Naive B cell (primary cell): ENCODE data around the gene RNF123. TPM values are rescaled to one million over a fixed set of nuclear protein-coding genes. Genes with fewer than 3 reads are reported as not detected.
"Not testable (repeated sequence)": the region's sequence is repeated elsewhere in the genome, so short reads cannot be mapped to it uniquely, and the experiment has no call there.

Experiments used
- ATAC-seq, 2 donors: fragments of 150-1000 bp; cut with Tn5 transposase; 2 replicates each; pipeline ENCODE4 v1.10.0; 2021; ENCODE audit warnings: low read depth in 2 of 2, mild to moderate bottlenecking in 2 of 2, moderate library complexity in 2 of 2
- DNase-seq: peaks from one replicate; pipeline ENCODE4 v3.0.0; 2022
- H3K27ac Mint-ChIP-seq, 6 donors: one replicate each; pipeline ENCODE4 v1.8.0; 2020 to 2022; ENCODE audit warnings: mild to moderate bottlenecking in 6 of 6, mixed read lengths in 6 of 6, moderate library complexity in 5 of 6, inconsistent platforms in 2 of 6
- H3K27me3 Mint-ChIP-seq, 3 donors: one replicate each; pipeline ENCODE4 v1.8.0; 2021 to 2022; ENCODE audit warnings: mixed read lengths in 3 of 3, mild to moderate bottlenecking in 1 of 3
- H3K36me3 Mint-ChIP-seq, 2 donors: one replicate each; pipeline ENCODE4 v1.8.0; 2020 to 2022; ENCODE audit warnings: mixed read lengths in 2 of 2, inconsistent platforms in 1 of 2, mild to moderate bottlenecking in 1 of 2
- H3K4me1 Mint-ChIP-seq, 3 donors: one replicate each; pipeline ENCODE4 v1.8.0; 2020 to 2022; ENCODE audit warnings: mixed read lengths in 3 of 3, inconsistent platforms in 1 of 3, mild to moderate bottlenecking in 1 of 3, moderate library complexity in 1 of 3
- H3K4me3 Mint-ChIP-seq, 8 donors: one replicate each; pipeline ENCODE4 v1.8.0; 2020 to 2022; ENCODE audit warnings: mild to moderate bottlenecking in 8 of 8, mixed read lengths in 8 of 8, moderate library complexity in 8 of 8, inconsistent platforms in 2 of 8
- H3K9me3 Mint-ChIP-seq, 7 donors: one replicate each; pipeline ENCODE4 v1.8.0; 2020 to 2022; ENCODE audit warnings: mixed read lengths in 7 of 7, mild to moderate bottlenecking in 5 of 7, inconsistent platforms in 2 of 7, moderate library complexity in 1 of 7
- polyA plus RNA-seq, 6 donors: library from polyadenylated mRNA; unstranded; fragments of 300-500 nt; fragmentation: Illumina TruSeq; gene quantifications; one replicate each; pipeline ENCODE4 v1.2.3, GENCODE V29; 2021; ENCODE audit warnings: low read depth in 6 of 6

Gene RNF123
- polyA plus RNA-seq, 6 donors from 2014 or later: 5.7 to 19.5 (median 11.0) TPM

GRCh38 chr3:49725906-49726681 is 36.7 kb downstream of the RNF123 start:
- no peak for DNase-seq
- peaks cover 26 to 44% (median 29%) of the 10 kb centered on the region in 3 donors for H3K4me1 Mint-ChIP-seq
- no peaks in the 10 kb centered on the region for H3K27me3 Mint-ChIP-seq
- peak overlapping the region; percentile 93 to 100 (median 100) for H3K27ac Mint-ChIP-seq
- no peak for ATAC-seq
- peak overlapping the region in 2 of 8 donors; percentile 3 to 12 for H3K4me3 Mint-ChIP-seq
- H3K9me3 Mint-ChIP-seq: no peaks in the 10 kb centered on the region
- H3K36me3 Mint-ChIP-seq: peaks cover 0 to 3% of the 10 kb centered on the region in 2 donors

- Mint-ChIP-seq H3K36me3 (peaks cover 0 to 9% of the 10 kb centered on the region in 2 donors), H3K4me3 (no peak overlapping the region)
Measured at GRCh38 chr3:49727154-49727923, 38.0 kb downstream of the RNF123 start.

GRCh38 chr3:49727924-49728361 is 38.6 kb downstream of the RNF123 start:
- ATAC-seq (no peak), DNase-seq (no peak)
- peaks cover 6 to 15% of the 10 kb centered on the region in 2 donors for H3K36me3 Mint-ChIP-seq
- H3K4me1 Mint-ChIP-seq: peaks cover 17 to 32% (median 17%) of the 10 kb centered on the region in 3 donors
- peak overlapping the region in 5 of 6 donors; percentile 26 to 100 (median 58) for H3K27ac Mint-ChIP-seq
- no peaks in the 10 kb centered on the region for H3K27me3 Mint-ChIP-seq
- no peaks in the 10 kb centered on the region for H3K9me3 Mint-ChIP-seq
- no peak overlapping the region for H3K4me3 Mint-ChIP-seq

More at GRCh38 chr3:49727154-49727923, 38.0 kb downstream of the RNF123 start:
- peak overlapping the region in 4 of 6 donors; percentile 37 to 100 (median 61) for H3K27ac Mint-ChIP-seq
- DNase-seq (no peak), ATAC-seq (no peak)
- no peaks in the 10 kb centered on the region for H3K27me3 Mint-ChIP-seq
- peaks cover 22 to 38% (median 23%) of the 10 kb centered on the region in 3 donors for H3K4me1 Mint-ChIP-seq
- no peaks in the 10 kb centered on the region for H3K9me3 Mint-ChIP-seq

- Mint-ChIP-seq H3K27ac (peak overlapping the region in 1 of 6 donors; percentile 27), H3K36me3 (peaks cover 12 to 15% of the 10 kb centered on the region in 2 donors), H3K9me3 (no peaks in the 10 kb centered on the region), H3K4me3 (no peak overlapping the region), H3K27me3 (no peaks in the 10 kb centered on the region), H3K4me1 (peaks cover 4 to 14% (median 4%) of the 10 kb centered on the region in 3 donors)
- DNase-seq: no peak
- ATAC-seq: no peak
Measured at GRCh38 chr3:49729966-49730609, 40.7 kb downstream of the RNF123 start.

- no peak overlapping the region for H3K4me3 Mint-ChIP-seq
- H3K36me3 Mint-ChIP-seq: peaks cover 12 to 15% of the 10 kb centered on the region in 2 donors
- H3K27ac Mint-ChIP-seq: peak overlapping the region in 1 of 6 donors; percentile 21
- H3K4me1 Mint-ChIP-seq: peaks cover 0 to 4% (median 0%) of the 10 kb centered on the region in 3 donors
- no peaks in the 10 kb centered on the region for H3K9me3 Mint-ChIP-seq
- no peak for DNase-seq
- H3K27me3 Mint-ChIP-seq: no peaks in the 10 kb centered on the region
- ATAC-seq: no peak
Measured at GRCh38 chr3:49732597-49732996, 43.2 kb downstream of the RNF123 start.

GRCh38 chr3:49733551-49733950 is 44.2 kb downstream of the RNF123 start:
- Mint-ChIP-seq H3K4me1 (no peaks in the 10 kb centered on the region), H3K27ac (no peak overlapping the region), H3K4me3 (no peak overlapping the region), H3K9me3 (no peaks in the 10 kb centered on the region), H3K27me3 (no peaks in the 10 kb centered on the region), H3K36me3 (peaks cover 15 to 16% of the 10 kb centered on the region in 2 donors)
- no peak for ATAC-seq
- DNase-seq: no peak

GRCh38 chr3:49734752-49735151 is 45.4 kb downstream of the RNF123 start:
- no peaks in the 10 kb centered on the region for H3K9me3 Mint-ChIP-seq
- no peaks in the 10 kb centered on the region for H3K4me1 Mint-ChIP-seq
- peaks cover 15 to 19% of the 10 kb centered on the region in 2 donors for H3K36me3 Mint-ChIP-seq
- ATAC-seq: no peak
- H3K27me3 Mint-ChIP-seq: no peaks in the 10 kb centered on the region
- H3K27ac Mint-ChIP-seq: peak overlapping the region in 2 of 6 donors; percentile 41 to 70
- no peak overlapping the region for H3K4me3 Mint-ChIP-seq
- DNase-seq: no peak

GRCh38 chr3:49738067-49738713 is 48.8 kb downstream of the RNF123 start:
- Mint-ChIP-seq H3K4me1 (peaks cover 0 to 4% (median 0%) of the 10 kb centered on the region in 3 donors), H3K27ac (peak overlapping the region in 2 of 6 donors; percentile 7 to 24), H3K36me3 (peaks cover 0 to 15% of the 10 kb centered on the region in 2 donors), H3K4me3 (no peak overlapping the region), H3K9me3 (no peaks in the 10 kb centered on the region), H3K27me3 (no peaks in the 10 kb centered on the region)
- no peak for DNase-seq
- ATAC-seq: no peak

- H3K27ac Mint-ChIP-seq: peak overlapping the region in 2 of 6 donors; percentile 23 to 54
- H3K27me3 Mint-ChIP-seq: no peaks in the 10 kb centered on the region
- peaks cover 0 to 11% of the 10 kb centered on the region in 2 donors for H3K36me3 Mint-ChIP-seq
- no peaks in the 10 kb centered on the region for H3K9me3 Mint-ChIP-seq
- no peak overlapping the region for H3K4me3 Mint-ChIP-seq
- peaks cover 0 to 6% (median 5%) of the 10 kb centered on the region in 3 donors for H3K4me1 Mint-ChIP-seq
- DNase-seq (no peak), ATAC-seq (no peak)
Measured at GRCh38 chr3:49740427-49740826, 51.1 kb downstream of the RNF123 start.

GRCh38 chr3:49745986-49746385 is 56.6 kb downstream of the RNF123 start:
- H3K27ac Mint-ChIP-seq: no peak overlapping the region
- peaks cover 5 to 12% (median 6%) of the 10 kb centered on the region in 3 donors for H3K4me1 Mint-ChIP-seq

GRCh38 chr3:49747792-49748480 is 58.6 kb downstream of the RNF123 start:
- H3K27me3 Mint-ChIP-seq: no peaks in the 10 kb centered on the region

More at GRCh38 chr3:49745986-49746385, 56.6 kb downstream of the RNF123 start:
- Mint-ChIP-seq H3K36me3 (no peaks in the 10 kb centered on the region), H3K27me3 (no peaks in the 10 kb centered on the region), H3K4me3 (no peak overlapping the region), H3K9me3 (no peaks in the 10 kb centered on the region)
- no peak for DNase-seq
- no peak for ATAC-seq

GRCh38 chr3:49748874-49749273 is 59.5 kb downstream of the RNF123 start:
- H3K9me3 Mint-ChIP-seq, H3K4me3 Mint-ChIP-seq, DNase-seq, H3K36me3 Mint-ChIP-seq, ATAC-seq, H3K27me3 Mint-ChIP-seq: not testable (repeated sequence)
- peaks cover 6 to 23% (median 14%) of the 10 kb centered on the region in 3 donors for H3K4me1 Mint-ChIP-seq
- peak overlapping the region in 2 of 6 donors; percentile 18 to 38 for H3K27ac Mint-ChIP-seq

More at GRCh38 chr3:49747792-49748480, 58.6 kb downstream of the RNF123 start:
- Mint-ChIP-seq H3K4me3 (no peak overlapping the region), H3K27ac (peak overlapping the region in 2 of 6 donors; percentile 29 to 40), H3K4me1 (peaks cover 6 to 14% (median 7%) of the 10 kb centered on the region in 3 donors), H3K9me3 (no peaks in the 10 kb centered on the region), H3K36me3 (no peaks in the 10 kb centered on the region)
- ATAC-seq (no peak), DNase-seq (no peak)
